Panc1 (cell line): ENCODE measurements around the gene SLC1A2. TPM values are rescaled to one million over a fixed set of nuclear protein-coding genes. Genes with fewer than 3 reads are reported as not detected.

Source experiments
- ATAC-seq: fragments of 200-7000 bp; cut with Tn5 transposase; 2 replicates; pipeline ENCODE4 v1.9.1; 2020; ENCODE audit warnings: mild to moderate bottlenecking, moderate library complexity
- BruUV-seq: library from RNA; stranded (reverse); fragments of 400-500 nt; replicated peaks from 2 replicates; lab custom pipeline; 2021; lab: Mats Ljungman, UMichigan
- CTCF ChIA-PET: fragments of 300-600 bp; sonication (Branson Sonifier 250); formaldehyde crosslinking; loops from one replicate; lab custom pipeline; 2022; ENCODE audit warnings: antibody characterized with exemption; lab: Charles Lee
- POLR2A ChIA-PET: fragments of 300-600 bp; sonication (Branson Sonifier 250); formaldehyde crosslinking; loops from one replicate; lab custom pipeline; 2022; ENCODE audit warnings: antibody characterized with exemption; lab: Charles Lee
- DNase-seq: peaks from one replicate; pipeline ENCODE4 v3.0.0-alpha.2; 2010; ENCODE audit warnings: low read depth, low spot score
- H3K27ac ChIP-seq: 2 replicates; pipeline ENCODE4 v1.5.1; 2011; ENCODE audit warnings: mild to moderate bottlenecking, low read length, inconsistent platforms
- H3K27me3 ChIP-seq: fragments of 200-500 bp; sonication (Bioruptor generic); 2 replicates; pipeline ENCODE4 v1.6.0; 2014; ENCODE audit warnings: low read length, inconsistent platforms; ENCODE audit not compliant: control insufficient read depth, insufficient read depth
- H3K36me3 ChIP-seq: fragments of 200-500 bp; sonication (Bioruptor generic); 2 replicates; pipeline ENCODE4 v1.5.1; 2014; ENCODE audit warnings: inconsistent platforms, mild to moderate bottlenecking, low read length, moderate library complexity; ENCODE audit not compliant: control insufficient read depth, insufficient read depth
- H3K4me1 ChIP-seq: 2 replicates; pipeline ENCODE4 v1.5.1; 2011; ENCODE audit warnings: inconsistent platforms, mild to moderate bottlenecking, low read length, moderate library complexity; ENCODE audit not compliant: control insufficient read depth, insufficient read depth
- H3K4me3 ChIP-seq, 2 experiments: 2 replicates each; pipeline ENCODE4 v1.5.1; 2011 to 2012; ENCODE audit warnings: low read depth in 2 of 2, low read length in 2 of 2, mild to moderate bottlenecking in 2 of 2, inconsistent platforms in 1 of 2, moderate library complexity in 1 of 2
- H3K9me3 ChIP-seq: fragments of 200-500 bp; sonication (Bioruptor generic); 2 replicates; pipeline ENCODE4 v1.5.1; 2014; ENCODE audit warnings: low read depth, mild to moderate bottlenecking, inconsistent platforms, low read length, moderate library complexity; ENCODE audit not compliant: control insufficient read depth, insufficient read depth
- CTCF ChIP-seq: fragments of 450-650 bp; IDR thresholded peaks from 2 replicates; pipeline ENCODE4 v1.5.1; 2017; ENCODE audit warnings: mild to moderate bottlenecking
- POLR2AphosphoS5 ChIP-seq: IDR thresholded peaks from 2 replicates; pipeline ENCODE4 v1.6.1; 2012; ENCODE audit warnings: mild to moderate bottlenecking, low read depth, low read length, moderate library complexity
- REST ChIP-seq, 2 experiments: IDR thresholded peaks; 2 replicates each; pipeline ENCODE4 v1.6.1; 2011 to 2012; ENCODE audit warnings: low read depth in 2 of 2, control low read depth in 1 of 2, low read length in 1 of 2, mild to moderate bottlenecking in 1 of 2, moderate library complexity in 1 of 2; ENCODE audit not compliant: insufficient read depth in 1 of 2
- SIN3A ChIP-seq: IDR thresholded peaks from 2 replicates; pipeline ENCODE4 v1.6.1; 2012; ENCODE audit warnings: low read depth, mild to moderate bottlenecking, low read length, moderate library complexity, borderline replicate concordance; ENCODE audit not compliant: insufficient read depth
- TCF7L2 ChIP-seq: IDR thresholded peaks from 2 replicates; pipeline ENCODE4 v1.6.1; 2011; ENCODE audit warnings: mild to moderate bottlenecking, low read depth, low read length, inconsistent platforms
- in situ Hi-C: cut with HindIII; loops from 2 replicates; pipeline ENCODE4 v1.10.0; 2016; ENCODE audit warnings: low sequenced_read_pairs, low pct_unique_long_range_greater_than_20kb
- intact Hi-C: fragments of 100-400 bp; cut with micrococcal nuclease; formaldehyde crosslinking; loops from one replicate; pipeline ENCODE4 v1.10.0; 2022; ENCODE audit not compliant: unreplicated experiment
- total RNA-seq: library from RNA; stranded (reverse); gene quantifications from one replicate; pipeline ENCODE4 v1.2.1, GENCODE V29; 2021; ENCODE audit not compliant: unreplicated experiment

SLC1A2 gene
- total RNA-seq, 1 experiment from 2014 or later: 0.21 TPM

GRCh38 chr11:35458846-35459245 lies 39.5 kb upstream of the SLC1A2 start:
- DNase-seq (no peak), ATAC-seq (no peak)
- no peak overlapping the region for H3K27ac ChIP-seq
- CTCF ChIA-PET: no interaction called here
- no TSS peak for BruUV-seq
- H3K9me3 ChIP-seq: no peaks in the 10 kb centered on the region
- no peak overlapping the region for H3K4me3 ChIP-seq
- in situ Hi-C loops (no loop called here), intact Hi-C loops (no loop called here)
- H3K27me3 ChIP-seq: peaks cover 34% of the 10 kb centered on the region
- POLR2A ChIA-PET: no interaction called here
- H3K36me3 ChIP-seq: no peaks in the 10 kb centered on the region
- TF ChIP-seq REST (IDR thresholded peaks at IDR 0.05; ENCODE audit: insufficient read depth in 1 of 2, low read depth in 2 of 2, low read length in 1 of 2) (no peak), TCF7L2 (no peak), POLR2AphosphoS5 (no peak), SIN3A (no peak), CTCF (no peak)
- no peaks in the 10 kb centered on the region for H3K4me1 ChIP-seq

- no peaks in the 10 kb centered on the region for H3K36me3 ChIP-seq
- ATAC-seq (no peak), DNase-seq (no peak)
- in situ Hi-C loops (no loop called here), intact Hi-C loops (no loop called here)
- H3K4me1 ChIP-seq: no peaks in the 10 kb centered on the region
- TF ChIP-seq SIN3A: no peak
- TF ChIP-seq CTCF: no peak
- no peak for TF ChIP-seq POLR2AphosphoS5
- no peak for TF ChIP-seq TCF7L2
- no peak for TF ChIP-seq REST (IDR thresholded peaks at IDR 0.05; ENCODE audit: insufficient read depth in 1 of 2, low read depth in 2 of 2, low read length in 1 of 2)
- no TSS peak for BruUV-seq
- H3K9me3 ChIP-seq: no peaks in the 10 kb centered on the region
- ChIA-PET POLR2A (no interaction called here), CTCF (no interaction called here)
- peaks cover 49% of the 10 kb centered on the region for H3K27me3 ChIP-seq
- H3K4me3 ChIP-seq: no peak overlapping the region
- no peak overlapping the region for H3K27ac ChIP-seq
These were observed 35.0 kb upstream of the SLC1A2 start for GRCh38 chr11:35454362-35454761.
